GM20000 (cell line): Measurements from ENCODE around the gene JAM3.

Experiments
- DNase-seq: peaks from one replicate; pipeline ENCODE4 v3.0.0; 2012; ENCODE audit warnings: low spot score
- TF ChIP-seq, protein P1 (sequence below): IDR thresholded peaks from 2 replicates; pipeline ENCODE4 v1.5.1; 2012; ENCODE audit warnings: mild to moderate bottlenecking, control low read depth; ENCODE audit errors: extremely low read depth, missing control alignments

The JAM3 gene

DNA sequence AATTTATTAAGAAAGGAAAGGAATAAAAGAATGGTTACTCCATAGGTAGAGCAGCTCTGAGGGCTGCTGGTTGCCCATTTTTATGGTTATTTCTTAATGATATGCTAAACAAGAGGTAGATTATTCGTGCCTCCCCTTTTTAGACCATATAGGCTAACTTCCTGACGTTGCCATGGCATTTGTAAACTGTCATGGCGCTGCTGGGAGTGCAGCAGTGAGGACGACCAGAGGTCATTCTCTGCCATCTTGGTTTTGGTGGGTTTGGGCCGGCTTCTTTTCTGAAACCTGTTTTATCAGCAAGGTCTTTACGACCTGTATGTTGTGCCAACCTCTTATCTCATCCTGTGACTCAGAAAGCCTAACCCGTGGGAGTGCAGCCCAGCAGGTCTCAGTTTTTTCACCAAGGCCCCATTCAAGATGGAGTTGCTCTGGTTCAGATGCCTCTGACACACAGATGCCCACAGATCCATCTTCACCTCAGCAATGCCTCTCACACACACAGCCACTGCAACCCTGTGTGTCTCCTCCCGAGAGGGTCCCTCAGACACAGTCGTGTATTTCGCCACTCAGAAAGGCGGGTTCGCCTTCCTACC lies 16.4 kb upstream of the JAM3 start:
- TF ChIP-seq, protein P1, sequence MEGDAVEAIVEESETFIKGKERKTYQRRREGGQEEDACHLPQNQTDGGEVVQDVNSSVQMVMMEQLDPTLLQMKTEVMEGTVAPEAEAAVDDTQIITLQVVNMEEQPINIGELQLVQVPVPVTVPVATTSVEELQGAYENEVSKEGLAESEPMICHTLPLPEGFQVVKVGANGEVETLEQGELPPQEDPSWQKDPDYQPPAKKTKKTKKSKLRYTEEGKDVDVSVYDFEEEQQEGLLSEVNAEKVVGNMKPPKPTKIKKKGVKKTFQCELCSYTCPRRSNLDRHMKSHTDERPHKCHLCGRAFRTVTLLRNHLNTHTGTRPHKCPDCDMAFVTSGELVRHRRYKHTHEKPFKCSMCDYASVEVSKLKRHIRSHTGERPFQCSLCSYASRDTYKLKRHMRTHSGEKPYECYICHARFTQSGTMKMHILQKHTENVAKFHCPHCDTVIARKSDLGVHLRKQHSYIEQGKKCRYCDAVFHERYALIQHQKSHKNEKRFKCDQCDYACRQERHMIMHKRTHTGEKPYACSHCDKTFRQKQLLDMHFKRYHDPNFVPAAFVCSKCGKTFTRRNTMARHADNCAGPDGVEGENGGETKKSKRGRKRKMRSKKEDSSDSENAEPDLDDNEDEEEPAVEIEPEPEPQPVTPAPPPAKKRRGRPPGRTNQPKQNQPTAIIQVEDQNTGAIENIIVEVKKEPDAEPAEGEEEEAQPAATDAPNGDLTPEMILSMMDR: no peak
- DNase-seq: no peak

DNA sequence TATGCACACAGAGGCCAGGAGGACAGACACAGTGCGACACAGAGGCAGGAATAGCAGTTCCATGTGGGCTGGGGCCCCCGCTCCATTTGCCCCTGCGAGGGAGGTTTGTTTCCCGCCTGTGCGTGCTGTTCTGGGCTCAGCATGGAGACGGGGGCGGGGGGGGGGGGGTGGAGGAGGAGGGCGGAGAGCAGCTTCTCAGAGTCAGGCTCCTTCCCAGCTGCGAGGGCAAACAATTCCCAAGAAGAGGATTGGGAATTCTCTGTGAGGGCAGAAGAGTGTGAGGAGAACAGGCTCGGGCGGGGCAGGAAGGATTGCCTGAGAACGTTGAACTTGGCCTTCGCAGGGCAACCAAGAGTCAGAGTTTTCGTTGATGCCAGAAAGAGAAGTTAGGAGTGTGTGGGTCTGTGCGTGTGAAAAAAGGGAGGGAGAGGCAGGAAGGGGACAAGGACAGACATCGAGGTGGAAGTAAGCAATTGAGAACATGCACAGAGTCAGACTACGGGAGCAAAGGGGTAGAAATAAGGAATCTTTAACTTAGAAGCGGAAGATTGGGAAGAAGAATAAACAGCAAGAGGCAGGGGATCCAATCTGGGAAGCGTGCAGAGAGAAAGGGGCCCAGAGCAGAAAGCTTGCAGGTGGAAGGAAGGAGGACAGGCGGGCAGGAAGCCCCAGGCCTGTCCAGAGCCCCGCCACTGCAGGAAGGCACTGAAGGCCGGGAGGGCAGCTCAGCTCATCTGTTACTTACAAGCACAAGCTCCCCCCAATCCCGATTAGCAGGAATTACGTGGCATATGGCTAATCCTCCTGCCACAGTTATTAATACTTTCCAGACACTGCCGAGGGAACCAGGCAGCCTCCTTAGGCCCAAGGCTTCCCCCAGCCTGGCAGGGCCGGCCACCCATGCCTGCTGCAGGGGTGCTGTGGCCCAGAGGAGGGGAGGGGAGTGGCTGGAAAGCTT lies 15.6 kb upstream of the JAM3 start:
- TF ChIP-seq, protein P1: no peak

DNA sequence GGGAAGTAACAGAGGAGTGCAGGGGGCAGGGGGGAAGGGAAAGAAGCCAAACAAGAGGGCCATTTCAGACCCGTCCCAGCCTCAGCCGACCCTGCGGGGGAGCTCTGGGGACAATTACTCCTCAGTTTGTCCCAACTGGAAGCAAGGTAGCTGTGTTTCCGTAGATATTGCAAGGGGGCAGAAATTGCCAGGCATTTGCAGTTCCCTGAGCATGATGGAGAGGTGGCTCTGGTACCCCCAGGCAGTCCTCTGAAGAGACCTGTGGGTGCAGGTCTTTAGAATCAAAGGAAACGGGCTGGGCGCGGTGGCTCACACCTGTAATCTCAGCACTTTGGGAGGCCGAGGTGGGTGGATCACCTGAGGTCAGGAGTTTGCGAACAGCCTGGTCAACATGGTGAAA lies 13.8 kb upstream of the JAM3 start:
- TF ChIP-seq, protein P1: no peak
- DNase-seq: no peak

More for the DNA sequence above, 15.6 kb upstream of the JAM3 start:
- DNase-seq: no peak

GRCh38 chr11:134060316-134060715 lies 8.6 kb upstream of the JAM3 start:
- TF ChIP-seq, protein P1: no peak
- no peak for DNase-seq

GRCh38 chr11:134062265-134063123 lies 6.4 kb upstream of the JAM3 start:
- TF ChIP-seq, protein P1: no peak
- DNase-seq: no peak

- no peak for DNase-seq
- TF ChIP-seq, protein P1: no peak
Observed at GRCh38 chr11:134063124-134063495, 5.8 kb upstream of the JAM3 start.
